Natural killer cell (primary cell): ENCODE measurements around the gene RBMXL3. TPM values are rescaled to one million over a fixed set of nuclear protein-coding genes. Genes with fewer than 3 reads are reported as not detected.

Experiments used
- ATAC-seq, 3 donors: fragments of 150-1000 bp in 2 of 3; fragments of 200-7000 bp in 1 of 3; cut with Tn5 transposase; 1 replicate in 1 of 3; 2 replicates in 2 of 3; pipeline ENCODE4 v1.10.0; 2021; ENCODE audit warnings: mild to moderate bottlenecking in 2 of 3, moderate library complexity in 2 of 3
- DNase-seq, 2 donors: peaks; one replicate each; pipeline versions ENCODE4 v3.0.0 to v3.0.0-alpha.2; 2013 to 2021; ENCODE audit warnings: mixed read lengths in 1 of 2
- H3K27ac ChIP-seq: one replicate; pipeline ENCODE4 v1.5.1; 2013; ENCODE audit warnings: mild to moderate bottlenecking, low read length
- H3K27me3 ChIP-seq: one replicate; pipeline ENCODE4 v1.6.1; 2013; ENCODE audit warnings: low read length; ENCODE audit not compliant: control insufficient read depth, insufficient read depth
- H3K36me3 ChIP-seq: one replicate; pipeline ENCODE4 v1.6.1; 2013; ENCODE audit warnings: low read length; ENCODE audit not compliant: control insufficient read depth, insufficient read depth
- H3K4me1 ChIP-seq: one replicate; pipeline ENCODE4 v1.6.1; 2013; ENCODE audit warnings: low read length; ENCODE audit not compliant: control insufficient read depth, insufficient read depth
- H3K4me3 ChIP-seq: one replicate; pipeline ENCODE4 v1.5.1; 2013; ENCODE audit warnings: low read length
- H3K9me3 ChIP-seq: one replicate; pipeline ENCODE4 v1.6.1; 2013; ENCODE audit warnings: low read length; ENCODE audit not compliant: control insufficient read depth, insufficient read depth
- H3K27ac Mint-ChIP-seq, 2 donors: one replicate each; pipeline ENCODE4 v1.8.0; 2022; ENCODE audit warnings: mild to moderate bottlenecking in 2 of 2, mixed read lengths in 2 of 2, moderate library complexity in 1 of 2
- H3K27me3 Mint-ChIP-seq, 2 donors: one replicate each; pipeline ENCODE4 v1.8.0; 2022; ENCODE audit warnings: low read depth in 2 of 2, mixed read lengths in 2 of 2
- H3K36me3 Mint-ChIP-seq: one replicate; pipeline ENCODE4 v1.8.0; 2022; ENCODE audit warnings: mixed read lengths
- H3K4me1 Mint-ChIP-seq, 2 donors: one replicate each; pipeline ENCODE4 v1.8.0; 2022; ENCODE audit warnings: mixed read lengths in 2 of 2
- H3K4me3 Mint-ChIP-seq: one replicate; pipeline ENCODE4 v1.8.0; 2022; ENCODE audit warnings: mild to moderate bottlenecking, moderate library complexity, mixed read lengths
- H3K9me3 Mint-ChIP-seq, 2 donors: one replicate each; pipeline ENCODE4 v1.8.0; 2022; ENCODE audit warnings: mixed read lengths in 2 of 2
- CTCF ChIP-seq: fragments of 200-600 bp; IDR thresholded peaks from one replicate; pipeline ENCODE4 v1.8.0; 2022; ENCODE audit warnings: antibody characterized with exemption
- WGBS: methylation state at CpG from one replicate; pipeline ENCODE4 v1.1.7; 2013; ENCODE audit warnings: missing lambda C conversion rate; ENCODE audit not compliant: insufficient coverage; 5-methylcytosine and 5-hydroxymethylcytosine counted together
- intact Hi-C: fragments of 100-400 bp; cut with micrococcal nuclease; formaldehyde crosslinking; loops from one replicate; pipeline ENCODE4 v1.14.2; 2022
- total RNA-seq, 4 donors: library from RNA; stranded (reverse); fragments of 120-200 nt in 1 of 4; gene quantifications; one replicate each; pipeline versions ENCODE4 v1.2.3 to v1.2.4, GENCODE V29; 2013 to 2022

RBMXL3 gene
- total RNA-seq, 3 donors from 2014 or later (not counting 1 experiment from before 2014, with no cell fraction given): not detected

DNA sequence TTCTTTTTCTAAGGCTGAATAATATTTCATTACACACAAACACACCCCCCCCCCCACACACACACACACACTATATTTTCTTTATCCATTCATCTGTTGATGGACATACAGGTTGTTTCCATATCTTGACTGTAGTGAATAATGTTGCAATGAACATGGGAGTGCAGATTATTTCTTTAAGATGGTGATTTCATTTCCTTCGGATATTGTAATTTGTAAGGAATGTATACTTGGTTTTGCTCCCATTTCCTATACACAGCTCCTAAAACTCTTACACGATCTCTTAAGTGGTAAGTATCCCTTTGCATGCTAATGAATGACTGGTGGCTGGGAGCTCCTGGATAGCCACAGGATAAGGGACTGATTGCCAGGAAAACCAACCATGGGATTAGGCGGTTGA is 14.7 kb upstream of the RBMXL3 start:
- H3K9me3 Mint-ChIP-seq: peaks cover 0 to 2% of the 10 kb centered on the region in 2 donors

GRCh38 chrX:115177932-115178331 is 11.3 kb upstream of the RBMXL3 start:
- TF ChIP-seq CTCF: no peak
- Histone ChIP-seq H3K27ac (no peak overlapping the region), H3K4me1 (no peaks in the 10 kb centered on the region), H3K36me3 (no peaks in the 10 kb centered on the region), H3K27me3 (no peaks in the 10 kb centered on the region), H3K4me3 (no peak overlapping the region), H3K9me3 (no peaks in the 10 kb centered on the region)
- no peak for ATAC-seq
- intact Hi-C loops: no loop called here
- no peak overlapping the region for H3K4me3 Mint-ChIP-seq
- H3K36me3 Mint-ChIP-seq: no peaks in the 10 kb centered on the region
- no peak for DNase-seq
- peaks cover 0 to 2% of the 10 kb centered on the region in 2 donors for H3K9me3 Mint-ChIP-seq
- no peaks in the 10 kb centered on the region for H3K4me1 Mint-ChIP-seq
- peaks cover 0 to 10% of the 10 kb centered on the region in 2 donors for H3K27me3 Mint-ChIP-seq
- WGBS: 100% methylated on average over 1 of the region's 4 CpGs
- H3K27ac Mint-ChIP-seq: no peak overlapping the region

More for the DNA sequence above, 14.7 kb upstream of the RBMXL3 start:
- Mint-ChIP-seq H3K27me3 (no peaks in the 10 kb centered on the region), H3K36me3 (no peaks in the 10 kb centered on the region), H3K27ac (no peak overlapping the region), H3K4me3 (no peak overlapping the region), H3K4me1 (no peaks in the 10 kb centered on the region)
- WGBS: no CpG with 5 or more reads among the region's 3 CpGs
- no peak for DNase-seq
- Histone ChIP-seq H3K4me3 (no peak overlapping the region), H3K27ac (no peak overlapping the region), H3K4me1 (no peaks in the 10 kb centered on the region), H3K27me3 (no peaks in the 10 kb centered on the region), H3K36me3 (no peaks in the 10 kb centered on the region), H3K9me3 (no peaks in the 10 kb centered on the region)
- no peak for ATAC-seq
- intact Hi-C loops: no loop called here
- TF ChIP-seq CTCF: no peak

GRCh38 chrX:115178473-115178872 is 10.7 kb upstream of the RBMXL3 start:
- no peak for DNase-seq
- Mint-ChIP-seq H3K27me3 (peaks cover 0 to 10% of the 10 kb centered on the region in 2 donors), H3K4me1 (no peaks in the 10 kb centered on the region), H3K27ac (no peak overlapping the region), H3K36me3 (no peaks in the 10 kb centered on the region), H3K9me3 (peaks cover 0 to 2% of the 10 kb centered on the region in 2 donors), H3K4me3 (no peak overlapping the region)
- Histone ChIP-seq H3K27me3 (no peaks in the 10 kb centered on the region), H3K4me3 (no peak overlapping the region), H3K36me3 (no peaks in the 10 kb centered on the region), H3K27ac (no peak overlapping the region), H3K4me1 (no peaks in the 10 kb centered on the region), H3K9me3 (no peaks in the 10 kb centered on the region)
- intact Hi-C loops: no loop called here
- TF ChIP-seq CTCF: no peak
- 100% methylated on average over 1 of the region's 1 CpG for WGBS
- ATAC-seq: no peak

- no peak for TF ChIP-seq CTCF
- DNase-seq (no peak), ATAC-seq (no peak)
- intact Hi-C loops: no loop called here
- H3K27ac ChIP-seq: no peak overlapping the region
- no peak overlapping the region for H3K4me3 Mint-ChIP-seq
- H3K27me3 Mint-ChIP-seq: peaks cover 0 to 10% of the 10 kb centered on the region in 2 donors
- no peak overlapping the region for H3K27ac Mint-ChIP-seq
- no CpG with 5 or more reads among the region's 2 CpGs for WGBS
- no peaks in the 10 kb centered on the region for H3K36me3 ChIP-seq
- no peaks in the 10 kb centered on the region for H3K4me1 Mint-ChIP-seq
- no peaks in the 10 kb centered on the region for H3K4me1 ChIP-seq
- peaks cover 0 to 2% of the 10 kb centered on the region in 2 donors for H3K9me3 Mint-ChIP-seq
- no peaks in the 10 kb centered on the region for H3K36me3 Mint-ChIP-seq
- H3K9me3 ChIP-seq: no peaks in the 10 kb centered on the region
- no peaks in the 10 kb centered on the region for H3K27me3 ChIP-seq
- no peak overlapping the region for H3K4me3 ChIP-seq
These were observed 5.2 kb upstream of the RBMXL3 start for GRCh38 chrX:115183980-115184379.
